ENCODE results near the gene PSMA4. TPM values are rescaled to one million over a fixed set of nuclear protein-coding genes. Genes with fewer than 3 reads are reported as not detected.
A peak's percentile ranks its signal among the peaks of the same experiment; 100 is the strongest.
"Not testable (repeated sequence)": the region's sequence is repeated elsewhere in the genome, so short reads cannot be mapped to it uniquely, and the experiment has no call there.

PSMA4 gene
- total RNA-seq, 1 donor from 2014 or later: 112 TPM

DNA sequence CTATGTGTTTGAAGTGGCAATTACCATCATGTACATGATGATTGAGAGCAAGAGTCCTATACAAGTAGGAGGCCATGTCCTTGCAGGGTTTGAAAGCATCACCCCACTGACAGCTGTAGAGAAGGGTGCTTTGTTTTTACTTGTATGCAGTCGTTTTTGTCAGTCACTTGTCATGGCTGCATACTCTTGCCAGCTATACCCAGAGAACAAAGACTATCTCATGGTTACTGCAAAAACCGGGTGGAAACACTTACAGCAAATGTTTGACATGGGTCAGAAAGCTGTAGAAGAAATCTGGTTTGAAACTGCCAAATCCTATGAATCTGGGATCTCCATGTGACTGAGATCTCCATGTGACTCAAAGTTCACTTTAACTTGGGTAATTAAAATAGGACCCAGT is 6.9 kb upstream of the PSMA4 start:
- intact Hi-C loops (cut with DNase I): no loop called here

DNA sequence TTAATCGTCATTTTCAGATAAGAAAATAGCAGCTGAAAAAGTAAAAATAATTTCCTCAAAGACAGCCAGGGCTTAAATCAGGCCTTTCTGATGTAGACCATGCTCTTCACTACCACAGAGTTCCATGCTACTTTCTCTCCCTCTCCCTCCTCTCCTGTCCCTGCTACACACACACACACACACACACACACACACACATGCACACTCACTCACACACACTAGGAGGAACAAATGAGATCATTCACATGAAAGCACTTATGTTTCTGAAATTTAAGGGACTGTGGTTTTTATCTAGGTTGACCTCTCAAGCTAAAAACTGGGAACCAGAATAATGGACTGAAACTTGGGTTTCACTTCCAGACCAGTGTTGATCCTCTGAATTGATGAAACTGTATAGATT is 4.1 kb upstream of the PSMA4 start:
- no peak overlapping the region for H3K27ac ChIP-seq
- ATAC-seq: no peak
- H3K9me3 ChIP-seq: no peaks in the 10 kb centered on the region
- no peaks in the 10 kb centered on the region for H3K4me1 ChIP-seq
- no peak overlapping the region for H3K4me3 ChIP-seq
- DNase-seq: no peak
- no peaks in the 10 kb centered on the region for H3K27me3 ChIP-seq
- H3K36me3 ChIP-seq: no peaks in the 10 kb centered on the region
- intact Hi-C loops (cut with DNase I): no loop called here
- no peak for TF ChIP-seq CTCF (IDR thresholded peaks at IDR 0.05)

More for the DNA sequence above, 6.9 kb upstream of the PSMA4 start:
- no peak for TF ChIP-seq CTCF (IDR thresholded peaks at IDR 0.05)
- Histone ChIP-seq H3K27me3 (no peaks in the 10 kb centered on the region), H3K36me3 (no peaks in the 10 kb centered on the region), H3K4me1 (no peaks in the 10 kb centered on the region), H3K9me3 (no peaks in the 10 kb centered on the region), H3K27ac (no peak overlapping the region), H3K4me3 (no peak overlapping the region)
- ATAC-seq (no peak), DNase-seq (no peak)

GRCh38 chr15:78537266-78537905 is 2.9 kb upstream of the PSMA4 start:
- ATAC-seq (no peak), DNase-seq (no peak)
- no peaks in the 10 kb centered on the region for H3K36me3 ChIP-seq
- H3K4me3 ChIP-seq: no peak overlapping the region
- peaks cover 12% of the 10 kb centered on the region for H3K4me1 ChIP-seq
- H3K27ac ChIP-seq: no peak overlapping the region
- H3K9me3 ChIP-seq: no peaks in the 10 kb centered on the region
- no peaks in the 10 kb centered on the region for H3K27me3 ChIP-seq
- intact Hi-C loops (cut with DNase I): no loop called here
- TF ChIP-seq CTCF (IDR thresholded peaks at IDR 0.05): no peak

DNA sequence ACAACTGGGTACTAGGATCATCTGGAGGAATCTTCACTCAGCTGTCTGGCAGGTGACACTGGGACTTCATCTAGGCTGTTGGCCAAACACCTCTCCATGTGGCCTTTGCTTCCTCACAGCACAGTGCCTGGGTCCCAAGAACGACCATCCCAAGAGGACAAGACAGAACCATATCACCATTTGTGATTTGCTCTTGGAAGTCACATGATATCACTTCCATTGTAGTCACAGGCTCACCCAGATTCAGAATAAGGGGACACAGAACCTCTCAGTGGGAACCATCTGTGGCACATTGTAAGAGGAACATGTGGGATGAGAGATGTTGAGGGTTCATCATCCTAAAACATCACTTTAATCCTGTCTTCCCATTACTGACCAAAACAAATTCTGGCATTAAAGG is 1.9 kb upstream of the PSMA4 start:
- Histone ChIP-seq H3K27ac (no peak overlapping the region), H3K4me1 (peaks cover 20% of the 10 kb centered on the region), H3K27me3 (no peaks in the 10 kb centered on the region), H3K36me3 (peaks cover 4% of the 10 kb centered on the region), H3K9me3 (no peaks in the 10 kb centered on the region), H3K4me3 (no peak overlapping the region)
- intact Hi-C loops (cut with DNase I): no loop called here
- DNase-seq (no peak), ATAC-seq (no peak)
- no peak for TF ChIP-seq CTCF (IDR thresholded peaks at IDR 0.05)

GRCh38 chr15:78539464-78540140 is 642 bp upstream of the PSMA4 start:
- DNase-seq; H3K27me3 ChIP-seq; intact Hi-C loops (cut with DNase I); H3K9me3 ChIP-seq; ATAC-seq: not testable (repeated sequence)
- Histone ChIP-seq H3K4me1 (peaks cover 24% of the 10 kb centered on the region), H3K36me3 (peaks cover 16% of the 10 kb centered on the region), H3K27ac (peak overlapping the region; percentile 94), H3K4me3 (peak overlapping the region; percentile 82)

GRCh38 chr15:78540871-78541743 is 863 bp downstream of the PSMA4 start:
- Histone ChIP-seq H3K9me3 (no peaks in the 10 kb centered on the region), H3K4me1 (peaks cover 24% of the 10 kb centered on the region), H3K4me3 (peak overlapping the region; percentile 82), H3K27me3 (no peaks in the 10 kb centered on the region), H3K36me3 (peaks cover 31% of the 10 kb centered on the region), H3K27ac (peak overlapping the region; percentile 94)
- no peak for TF ChIP-seq CTCF (IDR thresholded peaks at IDR 0.05)
- intact Hi-C loops (cut with DNase I): no loop called here
- no peak for DNase-seq
- no peak for ATAC-seq
